Measurements from ENCODE around the gene B4GALT5.
"Not testable (repeated sequence)": the region's sequence is repeated elsewhere in the genome, so short reads cannot be mapped to it uniquely, and the experiment has no call there.

GRCh38 chr20:49628280-49628679, 85.4 kb downstream of the B4GALT5 start:
- TF ChIP-seq ATF2 (CRISPR knock-in tag; IDR thresholded peaks at IDR 0.05; ENCODE audit: borderline replicate concordance, low read depth); TEAD1 (CRISPR knock-in tag; IDR thresholded peaks at IDR 0.05); MLX (CRISPR knock-in tag; IDR thresholded peaks at IDR 0.05); AFF4 (CRISPR knock-in tag; IDR thresholded peaks at IDR 0.05; ENCODE audit: borderline replicate concordance): not testable (repeated sequence)
